GM12873 (cell line): ENCODE results near the gene TRUB1.

Experiments
- TF ChIP-seq, protein P1 (sequence below): IDR thresholded peaks from 2 replicates; pipeline ENCODE4 v1.5.1; 2012; ENCODE audit warnings: low read depth, mild to moderate bottlenecking, moderate library complexity, low read length, control low read depth; ENCODE audit not compliant: insufficient read depth; ENCODE audit errors: missing control alignments

Gene TRUB1

DNA sequence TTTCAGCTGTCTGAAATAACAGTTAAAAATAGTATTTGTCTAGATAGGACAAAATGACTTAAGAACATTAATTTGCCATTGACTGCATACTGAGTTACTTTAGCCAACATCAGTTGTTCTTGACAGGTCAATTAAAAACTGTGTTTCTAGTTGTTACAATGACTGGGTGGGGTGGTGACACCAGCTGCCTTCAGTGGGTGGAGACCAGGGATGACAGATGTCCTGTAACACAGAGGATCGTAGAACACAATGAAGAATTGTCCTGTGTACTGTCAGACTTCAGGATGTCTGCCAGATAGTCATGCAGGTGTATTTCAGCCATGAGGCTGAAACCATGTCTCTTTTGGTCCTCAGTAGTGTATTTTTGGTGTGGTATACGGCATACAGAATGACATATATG lies 24.4 kb downstream of the TRUB1 start:
- TF ChIP-seq, protein P1, sequence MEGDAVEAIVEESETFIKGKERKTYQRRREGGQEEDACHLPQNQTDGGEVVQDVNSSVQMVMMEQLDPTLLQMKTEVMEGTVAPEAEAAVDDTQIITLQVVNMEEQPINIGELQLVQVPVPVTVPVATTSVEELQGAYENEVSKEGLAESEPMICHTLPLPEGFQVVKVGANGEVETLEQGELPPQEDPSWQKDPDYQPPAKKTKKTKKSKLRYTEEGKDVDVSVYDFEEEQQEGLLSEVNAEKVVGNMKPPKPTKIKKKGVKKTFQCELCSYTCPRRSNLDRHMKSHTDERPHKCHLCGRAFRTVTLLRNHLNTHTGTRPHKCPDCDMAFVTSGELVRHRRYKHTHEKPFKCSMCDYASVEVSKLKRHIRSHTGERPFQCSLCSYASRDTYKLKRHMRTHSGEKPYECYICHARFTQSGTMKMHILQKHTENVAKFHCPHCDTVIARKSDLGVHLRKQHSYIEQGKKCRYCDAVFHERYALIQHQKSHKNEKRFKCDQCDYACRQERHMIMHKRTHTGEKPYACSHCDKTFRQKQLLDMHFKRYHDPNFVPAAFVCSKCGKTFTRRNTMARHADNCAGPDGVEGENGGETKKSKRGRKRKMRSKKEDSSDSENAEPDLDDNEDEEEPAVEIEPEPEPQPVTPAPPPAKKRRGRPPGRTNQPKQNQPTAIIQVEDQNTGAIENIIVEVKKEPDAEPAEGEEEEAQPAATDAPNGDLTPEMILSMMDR = no peak

DNA sequence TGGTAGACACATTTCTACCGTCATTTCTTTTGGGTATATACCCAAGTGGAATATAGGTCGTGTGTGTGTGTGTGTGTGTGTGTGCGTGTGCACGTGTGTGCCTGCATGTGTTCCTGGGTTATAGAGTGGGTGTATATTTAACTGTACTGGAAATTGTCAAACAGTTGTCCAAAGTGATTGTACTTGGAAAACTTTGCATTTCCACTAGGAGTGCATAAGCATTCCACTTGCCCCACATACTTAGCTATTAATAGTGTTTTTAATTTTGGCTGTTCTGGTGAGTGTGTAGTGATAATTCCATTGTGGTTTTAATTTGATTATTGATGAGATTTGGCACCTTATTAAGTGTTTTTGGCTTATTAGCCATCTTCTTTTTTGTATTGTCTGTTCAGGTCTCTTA lies 25.9 kb downstream of the TRUB1 start:
- TF ChIP-seq, protein P1 = no peak

DNA sequence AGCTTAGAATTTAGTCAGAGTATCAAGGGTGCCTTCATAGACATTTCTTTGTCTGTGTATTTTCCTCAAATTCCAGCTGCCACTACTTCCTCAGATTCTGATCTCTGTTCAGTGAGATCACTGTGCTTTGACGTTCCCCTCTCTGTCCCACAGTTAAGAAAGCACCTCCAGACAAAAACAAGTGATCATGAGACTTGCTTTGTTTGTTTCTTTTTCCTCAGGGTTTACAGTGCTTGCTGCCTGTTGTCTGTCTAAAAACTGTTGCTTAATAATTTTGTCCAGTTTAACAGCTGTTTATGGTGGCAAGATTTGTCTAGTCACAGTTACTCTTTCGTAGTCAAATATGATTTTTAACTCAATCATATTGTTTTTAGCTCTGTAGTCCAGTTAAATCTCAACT lies 29.1 kb downstream of the TRUB1 start:
- TF ChIP-seq, protein P1 = no peak

DNA sequence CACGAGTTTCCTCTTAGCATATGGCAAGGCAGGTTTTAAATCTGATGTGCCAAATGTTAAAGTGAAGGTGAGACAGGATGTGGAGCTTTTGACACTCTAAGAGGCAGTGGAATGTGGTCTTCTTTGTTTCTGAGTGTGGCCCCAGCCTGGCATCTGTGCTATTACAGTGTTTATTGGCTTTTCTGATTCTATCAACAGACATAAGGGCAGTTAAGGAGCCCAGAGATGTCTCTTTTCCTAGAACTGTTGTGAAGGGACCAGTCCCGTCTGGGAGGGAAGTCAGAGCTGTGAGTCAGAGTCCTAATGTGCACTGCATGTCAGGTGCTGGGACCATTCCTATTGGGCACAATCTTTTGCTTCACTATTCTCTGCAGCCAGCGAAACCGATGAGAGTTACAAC lies 32.5 kb downstream of the TRUB1 start:
- TF ChIP-seq, protein P1 = no peak

DNA sequence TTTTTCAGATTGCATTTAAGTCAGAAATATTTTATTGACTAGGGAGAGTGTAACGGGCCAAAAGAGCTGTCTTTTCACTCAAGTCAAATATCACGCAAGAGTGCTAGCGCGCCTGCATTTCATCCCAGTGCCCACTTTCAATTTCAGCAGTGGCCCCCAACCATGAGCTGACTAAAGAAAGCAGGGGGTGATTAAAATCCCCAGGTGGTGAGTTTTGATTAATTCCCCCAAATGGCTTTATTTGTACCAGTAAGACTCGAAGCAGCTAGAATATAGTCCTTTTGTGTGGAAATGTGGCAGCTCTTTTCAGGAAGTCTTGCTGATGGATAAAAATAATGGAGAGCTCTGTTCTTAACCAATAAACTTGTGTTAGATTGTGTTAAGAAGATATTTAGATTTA lies 35.3 kb downstream of the TRUB1 start:
- TF ChIP-seq, protein P1 = no peak

DNA sequence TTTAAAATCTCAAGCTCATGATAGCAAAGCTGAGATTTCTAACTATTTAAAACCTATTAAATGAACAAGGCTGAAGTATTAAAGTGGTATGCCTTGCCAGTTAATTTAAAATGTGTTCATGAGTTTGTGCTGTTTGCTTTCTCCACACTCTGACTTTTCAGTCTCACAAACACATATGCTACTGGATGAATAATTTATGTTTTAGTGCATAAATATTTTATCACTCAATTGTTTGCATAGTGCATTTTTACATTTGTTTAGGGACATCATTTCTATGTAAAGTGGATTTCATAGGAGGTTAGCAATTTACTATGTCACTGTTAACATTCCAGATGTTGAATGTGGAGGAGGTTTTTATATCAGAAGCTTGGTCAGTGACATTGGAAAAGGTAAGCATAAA lies 36.0 kb downstream of the TRUB1 start:
- TF ChIP-seq, protein P1 = no peak

DNA sequence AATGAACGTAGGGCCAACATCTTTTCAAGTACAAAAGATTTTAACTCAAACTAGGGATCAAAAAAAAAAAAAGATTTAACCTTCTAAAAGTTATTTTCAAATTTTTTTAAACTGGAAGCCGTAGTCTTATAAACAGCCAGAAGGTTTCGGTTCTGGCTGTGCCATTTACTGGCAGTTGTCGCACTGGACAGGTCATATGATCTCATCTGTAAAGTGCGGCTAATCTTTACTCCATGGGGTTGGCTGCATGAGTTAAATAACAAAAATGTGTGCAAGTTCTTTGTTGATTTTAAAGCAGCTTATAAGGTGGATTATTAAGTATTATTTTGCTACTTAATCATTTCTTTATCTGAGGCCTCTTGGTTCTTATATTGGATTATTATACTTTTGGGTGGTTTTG lies 36.6 kb downstream of the TRUB1 start:
- TF ChIP-seq, protein P1 = no peak
